OCI-LY7 (cell line): ENCODE data around the gene SLC8B1.

Source experiments
- CTCF ChIP-seq: fragments of 200-600 bp; sonication (generic); conservative IDR thresholded peaks from 2 replicates; pipeline ENCODE4 v1.5.1; 2014; ENCODE audit warnings: mild to moderate bottlenecking, antibody characterized with exemption, low read length, moderate library complexity, mixed read lengths
- EZH2phosphoT487 ChIP-seq: fragments of 200-600 bp; sonication (generic); IDR thresholded peaks from 2 replicates; pipeline ENCODE4 v1.6.1; 2018; ENCODE audit warnings: low read depth, borderline replicate concordance, mild to moderate bottlenecking, mixed run types, antibody characterized with exemption, low read length, moderate library complexity, mixed read lengths

GRCh38 chr12:113381220-113381619 lies 46.3 kb upstream of the SLC8B1 start:
- TF ChIP-seq CTCF (no peak), EZH2phosphoT487 (no peak)
